GDM1 (cell line): Measurements from ENCODE around the gene ADA.
A peak's percentile ranks its signal among the peaks of the same experiment; 100 is the strongest.

Experiments used
- DNase-seq: peaks from one replicate; lab custom pipeline; 2025; lab: John Stamatoyannopoulos, UW

Gene ADA

DNA sequence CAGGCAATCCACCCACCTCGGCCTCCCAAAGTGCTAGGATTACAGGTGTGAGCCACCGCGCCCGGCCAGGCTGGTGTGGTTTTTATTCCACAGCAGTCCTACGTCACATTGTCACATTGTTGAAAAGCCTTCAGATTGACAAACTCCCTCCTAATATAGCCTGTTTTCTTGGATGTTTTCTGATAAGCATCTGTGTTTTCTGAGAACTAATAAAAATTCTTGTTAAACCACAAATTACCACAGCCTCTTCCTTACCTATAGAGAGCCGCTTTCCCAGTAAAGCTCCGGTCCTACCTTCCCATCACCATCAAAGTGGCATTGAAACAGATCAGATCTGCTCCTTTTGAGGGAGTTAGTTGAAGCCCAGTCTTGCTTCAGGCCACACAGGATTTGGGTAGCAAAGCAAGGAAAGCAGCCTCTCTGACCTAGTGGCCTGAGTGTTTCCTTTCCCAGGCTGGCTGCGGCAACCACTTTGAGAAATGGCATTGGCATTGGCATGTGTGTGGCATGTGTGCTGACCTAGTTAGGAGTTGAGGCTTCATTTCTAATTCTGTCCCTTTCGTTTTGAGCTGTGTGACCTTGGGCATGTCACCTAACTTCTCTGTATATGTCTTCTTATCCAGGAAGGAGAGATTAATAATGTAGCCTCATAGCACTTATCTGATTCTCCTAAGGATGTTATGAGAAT lies 70.8 kb downstream of the ADA start:
- DNase-seq = no peak

DNA sequence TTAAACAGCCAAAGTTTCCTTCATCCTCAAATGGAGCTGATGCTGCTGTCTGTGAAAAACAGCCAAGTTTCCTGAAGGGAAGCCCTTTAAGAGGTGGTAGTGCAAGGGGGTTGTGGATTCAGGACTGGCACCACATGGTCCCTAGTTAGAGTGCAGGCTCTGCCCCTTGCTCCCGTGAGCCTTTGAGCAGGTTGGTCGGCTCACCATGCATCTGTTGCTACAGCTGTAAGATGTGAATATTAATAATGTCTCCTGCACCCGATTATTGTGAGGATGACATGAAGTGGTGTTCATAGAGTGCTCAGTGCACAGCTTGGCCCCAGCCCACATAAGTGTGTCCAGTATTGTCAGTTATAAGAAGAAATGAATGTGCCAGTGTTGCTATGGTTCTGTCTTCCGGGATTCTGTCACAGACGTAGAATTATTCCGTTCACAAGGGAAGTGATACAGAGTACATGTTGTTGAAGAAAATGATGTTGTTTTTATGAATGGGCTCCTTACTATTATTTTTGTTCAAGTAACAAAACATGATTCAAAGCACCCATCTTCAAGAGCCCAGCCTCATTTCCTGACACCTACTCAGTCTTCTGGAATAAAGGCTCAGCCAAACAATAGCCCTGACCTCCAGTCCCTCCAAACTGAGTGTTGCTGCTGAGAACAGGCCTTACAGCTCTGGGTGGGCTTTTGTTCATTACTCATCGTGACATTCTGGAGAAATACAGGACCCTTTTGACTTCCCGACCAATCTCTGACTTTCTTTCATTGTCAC lies 72.0 kb downstream of the ADA start:
- no peak for DNase-seq

GRCh38 chr20:44576297-44576696 lies 75.2 kb downstream of the ADA start:
- peak; percentile 48 for DNase-seq

- DNase-seq = no peak
Measured at GRCh38 chr20:44574372-44574771, 77.1 kb downstream of the ADA start.

- no peak for DNase-seq
Measured at GRCh38 chr20:44573501-44573869, 78.0 kb downstream of the ADA start.

DNA sequence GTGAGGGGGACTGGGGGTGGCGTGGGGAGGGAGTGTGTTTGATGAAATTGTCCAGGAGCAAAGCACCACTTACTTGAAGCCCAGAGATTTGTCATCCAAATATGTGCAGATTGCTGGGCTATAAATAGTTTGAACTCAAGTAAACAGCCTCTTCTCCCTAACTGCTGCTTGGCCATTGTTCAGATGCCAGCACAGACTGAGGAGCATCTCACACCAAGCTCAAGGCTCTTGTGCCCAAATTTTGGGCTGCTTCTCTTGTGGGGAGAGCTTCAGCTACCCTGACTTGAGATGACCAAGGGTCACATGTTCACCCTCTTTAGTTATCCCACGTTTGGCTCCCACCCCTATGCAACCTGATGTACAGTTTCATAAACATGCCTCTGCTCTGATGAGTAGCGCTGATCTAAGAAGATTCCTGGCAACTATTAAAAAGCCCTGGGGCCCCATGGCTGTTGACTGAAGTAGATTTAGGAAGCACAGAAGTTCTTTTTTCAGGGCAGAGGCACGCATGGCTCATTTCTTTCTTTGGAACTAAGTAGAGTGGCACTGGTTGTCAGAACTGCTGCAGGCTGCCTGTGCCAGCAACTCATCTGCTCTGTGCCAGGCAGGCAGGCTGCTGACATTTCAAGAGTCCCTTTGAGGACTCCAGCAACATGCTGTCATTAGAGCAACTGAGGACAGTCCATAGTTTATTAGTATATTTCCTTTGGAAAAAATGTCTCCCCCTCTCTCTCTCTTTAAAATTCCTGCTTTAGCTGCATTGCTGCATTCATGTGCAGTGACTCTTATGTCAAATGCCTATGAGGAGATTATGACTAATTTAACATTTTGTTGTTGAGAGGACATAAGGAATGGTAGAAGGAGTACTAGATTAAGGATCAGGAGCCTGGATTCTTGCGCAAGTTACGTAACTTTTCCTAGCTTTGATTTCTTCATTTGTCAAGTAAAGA lies 78.7 kb downstream of the ADA start:
- DNase-seq = no peak

GRCh38 chr20:44571362-44571988 lies 80.0 kb downstream of the ADA start:
- no peak for DNase-seq

DNA sequence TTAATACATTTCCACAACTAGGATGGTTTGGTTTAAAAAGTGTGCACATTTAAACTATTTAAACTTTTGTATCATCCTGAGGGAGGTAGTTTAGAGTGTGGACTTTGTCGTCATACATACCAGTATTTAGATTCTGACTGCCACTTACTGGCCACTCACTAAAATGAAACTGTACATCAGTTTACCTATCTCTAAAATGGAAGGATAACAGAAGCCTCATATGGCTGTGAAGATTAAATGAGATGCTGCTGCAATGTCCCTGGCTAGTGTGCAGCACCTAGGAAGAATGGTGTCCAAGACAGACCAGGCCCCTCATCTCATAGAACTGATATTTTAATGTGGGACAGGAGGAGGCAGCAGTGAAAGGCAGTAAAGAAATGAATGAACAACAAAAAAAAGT lies 81.1 kb downstream of the ADA start:
- no peak for DNase-seq
